HG03060 (cell line): Measurements from ENCODE around the gene RHOC.
A peak's percentile ranks its signal among the peaks of the same experiment; 100 is the strongest.

Experiments
- ATAC-seq: cut with Tn5 transposase; IDR thresholded peaks from one replicate; pipeline ENCODE4 v1.9.1; 2021; ENCODE audit warnings: low read depth, moderate number of reproducible peaks; ENCODE audit not compliant: unreplicated experiment

Gene RHOC

DNA sequence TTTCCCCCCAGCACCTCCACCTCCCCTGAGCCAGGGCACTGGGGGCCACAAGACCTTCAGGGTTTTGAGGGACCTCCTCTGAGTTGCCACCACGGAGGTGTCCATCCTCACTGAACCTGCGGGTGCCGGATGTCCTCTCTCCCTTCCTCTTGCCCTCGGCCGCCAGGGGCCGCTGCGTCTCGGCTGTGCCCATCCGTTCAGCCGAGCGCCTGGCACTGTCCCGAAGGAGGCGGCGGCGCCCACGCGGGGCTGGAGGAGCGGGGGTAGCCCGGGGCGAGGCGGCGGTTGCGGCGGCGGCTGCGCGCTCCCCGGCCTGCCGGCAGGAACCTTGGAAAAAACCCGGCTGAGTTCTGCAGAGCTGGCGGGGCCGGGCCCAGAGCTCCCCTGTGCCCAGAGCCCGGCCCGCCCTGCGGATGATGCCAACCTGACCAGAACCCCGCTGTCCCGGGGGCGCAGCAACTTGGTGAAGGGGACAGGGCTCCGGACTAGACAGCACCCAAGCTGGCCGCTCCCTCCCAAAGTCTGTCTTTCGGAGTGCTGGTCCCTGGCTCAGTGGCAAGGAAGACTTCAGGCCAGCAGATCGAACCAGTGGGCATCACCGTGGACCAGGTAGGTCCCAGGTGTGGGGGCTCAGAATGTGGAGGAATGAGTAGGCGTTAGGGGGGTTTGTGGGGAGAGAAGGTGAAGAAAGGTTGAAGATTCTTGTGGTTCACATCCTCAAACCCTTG, 11.9 kb upstream of the RHOC start:
- no peak for ATAC-seq

DNA sequence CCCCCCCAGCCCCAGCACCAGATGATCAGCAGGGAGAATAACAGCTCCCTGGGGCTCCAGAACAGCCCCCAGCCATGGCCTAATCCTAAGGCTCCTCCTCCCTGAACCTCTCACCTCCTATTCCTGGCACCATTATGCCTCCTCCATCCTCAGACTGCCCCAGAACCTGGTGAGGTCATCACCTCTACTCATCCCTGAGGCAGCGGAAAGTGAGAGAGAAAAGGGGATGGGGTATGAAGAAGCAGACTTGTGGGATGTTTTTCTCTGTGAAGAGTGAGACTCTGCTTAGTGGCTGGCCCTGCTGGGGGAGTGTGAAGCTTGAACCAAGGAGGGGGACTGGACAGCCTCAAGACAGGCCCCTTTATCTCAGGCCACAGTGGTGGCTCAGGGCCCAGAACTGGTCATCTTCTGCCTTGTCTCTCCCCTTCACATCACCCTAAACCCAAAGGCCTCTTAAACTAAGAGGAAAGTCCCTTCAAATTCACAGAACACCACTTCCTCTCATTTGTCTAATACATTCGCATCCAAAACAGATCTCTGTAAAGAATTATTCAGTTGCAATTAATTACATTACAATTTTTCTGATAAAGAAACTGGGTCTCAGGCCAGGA, 10.4 kb upstream of the RHOC start:
- no peak for ATAC-seq

- ATAC-seq = no peak
These were observed 9.3 kb upstream of the RHOC start for GRCh38 chr1:112716133-112716720.

GRCh38 chr1:112715264-112716053, 8.5 kb upstream of the RHOC start, which contains the start of gene PPM1J:
TSS of gene PPM1J (minus strand) at chr1:112715332. CDS start at chr1:112715301, 31 bp downstream.
- ATAC-seq = peak; percentile 67

DNA sequence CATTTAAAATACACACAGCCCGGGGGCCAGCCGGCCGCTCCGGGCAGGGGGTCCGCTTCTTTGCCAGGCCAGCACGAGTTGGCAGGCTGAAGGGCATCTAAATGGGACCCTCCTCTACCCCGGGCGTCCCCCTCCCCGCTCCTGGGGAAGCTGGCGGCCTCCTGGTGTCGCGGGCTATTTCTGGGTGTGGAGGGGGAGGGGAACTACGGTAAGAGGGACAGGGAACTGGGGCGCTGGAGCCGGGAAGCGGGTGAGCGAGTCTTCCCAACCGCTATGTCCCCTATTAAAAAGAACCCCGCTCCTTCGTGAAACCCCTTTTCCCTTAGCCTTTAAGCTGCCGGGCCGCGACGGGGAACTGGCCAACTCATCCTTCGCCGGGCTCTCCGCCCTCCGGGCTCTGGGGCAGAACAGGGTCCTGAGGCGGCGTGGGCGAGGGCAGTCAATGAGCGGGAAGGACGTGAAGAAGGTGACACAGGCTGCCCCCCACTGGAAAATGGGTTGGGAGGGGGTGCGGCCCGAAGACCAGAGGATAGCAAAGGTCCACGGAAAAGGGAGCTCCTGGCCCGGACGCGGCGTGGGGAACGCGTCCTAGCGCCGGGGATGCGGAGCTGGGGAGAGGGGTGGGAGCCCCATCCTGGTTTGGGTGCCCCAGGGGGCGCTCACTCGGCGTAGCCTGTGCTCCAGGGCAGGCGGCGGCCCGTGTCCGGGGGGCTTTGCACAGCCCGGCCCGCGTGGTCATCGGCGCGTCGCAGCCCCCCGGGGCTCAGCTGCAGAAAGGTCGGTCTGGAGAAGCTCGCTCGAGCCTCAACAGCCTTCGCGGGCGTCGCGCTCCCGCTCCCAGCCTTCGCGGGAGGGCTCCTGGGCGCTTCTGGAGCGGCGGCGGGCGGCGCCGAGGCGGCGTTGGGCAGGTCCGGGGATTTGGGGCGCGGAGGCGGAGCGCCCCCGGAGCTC, 7.7 kb upstream of the RHOC start:
- no peak for ATAC-seq

GRCh38 chr1:112713466-112714312, 6.8 kb upstream of the RHOC start:
- ATAC-seq = no peak

GRCh38 chr1:112712701-112713128, 5.8 kb upstream of the RHOC start:
- no peak for ATAC-seq

DNA sequence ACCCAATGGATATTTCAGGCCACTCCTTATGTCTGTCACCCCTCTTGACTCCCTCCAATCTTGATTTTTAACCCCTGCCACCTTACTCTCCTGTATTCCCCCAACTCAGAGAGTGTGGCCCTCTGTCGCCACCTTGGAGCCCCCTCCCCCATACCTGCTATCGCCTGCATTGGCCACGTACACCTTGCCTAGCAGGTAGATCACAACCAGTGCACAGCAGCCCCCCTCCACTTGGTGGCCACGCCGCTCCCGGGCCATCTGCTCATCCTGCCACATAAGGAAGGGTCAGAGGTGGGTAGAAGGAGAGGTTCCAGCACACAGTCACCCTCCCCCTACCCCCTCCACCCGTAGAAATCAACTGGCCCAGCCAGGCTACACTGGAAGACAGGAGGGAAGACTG, 5.3 kb upstream of the RHOC start:
- ATAC-seq = no peak

- ATAC-seq = no peak
These were observed 4.7 kb upstream of the RHOC start for GRCh38 chr1:112711670-112712069.

DNA sequence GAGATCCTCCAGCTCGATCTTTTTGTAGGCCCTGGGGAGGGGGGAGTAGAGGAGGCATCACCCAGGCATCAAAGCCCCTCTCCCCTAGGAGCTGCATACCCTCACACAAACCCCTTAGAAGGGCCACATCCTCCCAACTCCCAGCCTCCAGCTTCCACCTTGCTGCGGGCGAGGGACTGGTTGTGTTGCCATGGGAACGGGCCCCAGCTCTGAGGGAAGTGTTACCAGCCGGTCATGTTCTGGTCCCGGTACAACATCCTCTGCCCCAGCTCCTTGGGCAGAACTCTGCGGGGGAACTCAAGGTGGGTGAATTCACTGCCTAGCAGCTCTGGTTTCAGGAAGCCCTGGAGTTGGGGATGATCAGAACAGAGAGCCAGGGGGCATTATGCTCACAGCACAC, 4.1 kb upstream of the RHOC start:
- ATAC-seq = no peak

GRCh38 chr1:112710586-112710985, 3.7 kb upstream of the RHOC start:
- no peak for ATAC-seq

GRCh38 chr1:112710159-112710558, 3.2 kb upstream of the RHOC start:
- no peak for ATAC-seq

DNA sequence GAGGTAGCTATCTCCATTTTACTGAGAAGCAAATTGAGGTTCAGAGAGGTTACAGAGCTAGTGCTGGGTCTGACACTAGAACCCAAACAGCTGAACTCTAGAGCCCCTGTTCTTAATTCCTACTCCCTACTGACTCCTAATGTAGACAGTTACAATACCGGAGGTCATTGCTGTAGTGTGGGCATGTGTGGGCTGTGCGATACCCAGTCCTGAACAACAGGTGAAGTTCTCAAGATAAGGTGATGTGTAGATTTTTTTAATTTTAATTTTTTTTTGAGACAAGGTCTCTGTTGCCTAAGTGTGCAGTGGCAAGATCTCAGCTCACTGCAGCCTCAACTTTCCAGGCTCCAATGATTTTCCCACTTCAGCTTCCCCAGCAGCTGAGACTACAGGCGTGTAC, 1.6 kb upstream of the RHOC start:
- no peak for ATAC-seq

GRCh38 chr1:112708002-112708448, 1.1 kb upstream of the RHOC start:
- ATAC-seq = no peak

GRCh38 chr1:112707221-112708001, 484 bp upstream of the RHOC start:
- peak; percentile 41 for ATAC-seq

- ATAC-seq = no peak
These were observed 1.8 kb downstream of the RHOC start for GRCh38 chr1:112704934-112705627.

GRCh38 chr1:112704391-112704933, 2.5 kb downstream of the RHOC start:
- ATAC-seq = no peak
